Smooth muscle cell (in vitro differentiated cells): Measurements from ENCODE around the gene KIAA0232. TPM values are rescaled to one million over a fixed set of nuclear protein-coding genes. Genes with fewer than 3 reads are reported as not detected.

Experiments
- DNase-seq: peaks from one replicate; lab custom pipeline; 2025; ENCODE audit not compliant: unreplicated experiment; lab: John Stamatoyannopoulos, UW
- H2AFZ ChIP-seq: fragments of 200-600 bp; sonication (generic); 2 replicates; pipeline ENCODE4 v1.6.0; 2016; ENCODE audit warnings: antibody characterized with exemption, low read depth, mild to moderate bottlenecking
- H3F3A ChIP-seq: fragments of 200-600 bp; sonication (generic); 2 replicates; pipeline ENCODE4 v1.6.0; 2017; ENCODE audit warnings: antibody characterized with exemption, low read depth
- H3K27ac ChIP-seq: fragments of 200-600 bp; sonication (generic); 2 replicates; pipeline ENCODE4 v1.5.1; 2016; ENCODE audit warnings: low read depth, mild to moderate bottlenecking
- H3K27me3 ChIP-seq: fragments of 200-600 bp; sonication (generic); 2 replicates; pipeline ENCODE4 v1.6.1; 2016; ENCODE audit warnings: low read depth, mild to moderate bottlenecking
- H3K36me3 ChIP-seq: fragments of 200-600 bp; sonication (generic); 2 replicates; pipeline ENCODE4 v1.5.1; 2016; ENCODE audit warnings: low read depth
- H3K4me1 ChIP-seq: fragments of 200-600 bp; sonication (generic); 2 replicates; pipeline ENCODE4 v1.5.1; 2016; ENCODE audit warnings: low read depth
- H3K4me2 ChIP-seq: fragments of 200-600 bp; sonication (generic); 2 replicates; pipeline ENCODE4 v1.6.0; 2016; ENCODE audit warnings: mild to moderate bottlenecking
- H3K4me3 ChIP-seq: fragments of 200-600 bp; sonication (generic); 2 replicates; pipeline ENCODE4 v1.5.1; 2016; ENCODE audit warnings: mild to moderate bottlenecking
- H3K79me2 ChIP-seq: fragments of 200-600 bp; sonication (generic); 2 replicates; pipeline ENCODE4 v1.6.0; 2016; ENCODE audit warnings: low read depth, mild to moderate bottlenecking
- H3K9ac ChIP-seq: fragments of 200-600 bp; sonication (generic); 2 replicates; pipeline ENCODE4 v1.6.0; 2016; ENCODE audit warnings: low read depth
- H3K9me3 ChIP-seq: fragments of 200-600 bp; sonication (generic); replicated peaks from 2 replicates; pipeline ENCODE4 v1.5.1; 2016; ENCODE audit warnings: low read depth
- H4K20me1 ChIP-seq: fragments of 200-600 bp; sonication (generic); 2 replicates; pipeline ENCODE4 v1.6.0; 2016; ENCODE audit warnings: low read depth
- CTCF ChIP-seq: fragments of 200-600 bp; sonication (generic); IDR thresholded peaks from 2 replicates; pipeline ENCODE4 v1.5.1; 2017; ENCODE audit warnings: borderline replicate concordance, mild to moderate bottlenecking, antibody characterized with exemption; ENCODE audit not compliant: insufficient read depth, poor library complexity, severe bottlenecking
- WGBS: methylation state at CpG from one replicate; pipeline ENCODE4 v1.1.7; 2016; ENCODE audit warnings: low lambda C conversion rate; 5-methylcytosine and 5-hydroxymethylcytosine counted together
- polyA plus RNA-seq: library from polyadenylated mRNA; unstranded; fragments of >200 nt; fragmentation: Nextera tagmentation; extraction: Ambion mirVana; gene quantifications from 2 replicates; pipeline ENCODE4 v1.2.1, GENCODE V29; 2016
- total RNA-seq: library from RNA; depleted of rRNA; stranded (reverse); fragments of >200 nt; gene quantifications from 2 replicates; pipeline ENCODE4 v1.2.3, GENCODE V29; 2014

Gene KIAA0232
- total and polyA plus RNA-seq, 2 experiments from 2014 or later, result 8.4 to 16.6 TPM

DNA sequence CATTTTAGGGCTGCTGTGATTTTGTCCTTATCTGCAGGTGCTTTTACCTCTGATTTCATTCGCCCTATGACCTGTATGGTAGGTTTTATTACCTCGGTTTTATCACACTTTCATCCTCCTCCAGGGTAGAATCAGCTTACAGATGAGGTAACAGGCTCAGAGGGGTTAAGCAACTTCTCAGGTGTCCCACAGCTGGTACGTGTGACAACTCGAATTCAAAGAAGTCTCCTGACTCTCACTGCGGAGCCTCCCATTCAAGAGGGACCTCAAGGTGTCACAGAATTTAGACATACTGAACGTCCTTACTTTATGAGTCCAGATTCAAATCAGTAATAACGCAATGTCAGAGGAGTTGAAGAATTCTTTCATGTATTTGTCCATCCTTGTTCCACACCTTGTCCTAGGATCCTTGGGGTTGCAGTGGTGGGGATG, 12.5 kb upstream of the KIAA0232 start:
- H3K4me3 ChIP-seq, result no peak overlapping the region
- no peaks in the 10 kb centered on the region for H4K20me1 ChIP-seq
- no peak for DNase-seq
- WGBS, result 77% methylated on average over 7 of the region's 7 CpGs
- H3F3A ChIP-seq, result no peaks in the 10 kb centered on the region
- no peaks in the 10 kb centered on the region for H3K9me3 ChIP-seq
- H3K27me3 ChIP-seq, result no peaks in the 10 kb centered on the region
- H3K9ac ChIP-seq, result no peak overlapping the region
- H2AFZ ChIP-seq, result no peak overlapping the region
- no peaks in the 10 kb centered on the region for H3K4me1 ChIP-seq
- no peak overlapping the region for H3K4me2 ChIP-seq
- no peak overlapping the region for H3K27ac ChIP-seq
- H3K36me3 ChIP-seq, result no peaks in the 10 kb centered on the region
- no peaks in the 10 kb centered on the region for H3K79me2 ChIP-seq
- no peak for TF ChIP-seq CTCF

- 93% methylated on average over 7 of the region's 7 CpGs for WGBS
- no peak overlapping the region for H3K9ac ChIP-seq
- H4K20me1 ChIP-seq, result no peaks in the 10 kb centered on the region
- no peak overlapping the region for H3K4me3 ChIP-seq
- no peaks in the 10 kb centered on the region for H3F3A ChIP-seq
- H3K27me3 ChIP-seq, result no peaks in the 10 kb centered on the region
- H2AFZ ChIP-seq, result no peak overlapping the region
- H3K79me2 ChIP-seq, result no peaks in the 10 kb centered on the region
- no peak overlapping the region for H3K4me2 ChIP-seq
- DNase-seq, result no peak
- no peak for TF ChIP-seq CTCF
- no peaks in the 10 kb centered on the region for H3K36me3 ChIP-seq
- H3K9me3 ChIP-seq, result no peaks in the 10 kb centered on the region
- no peak overlapping the region for H3K27ac ChIP-seq
- no peaks in the 10 kb centered on the region for H3K4me1 ChIP-seq
Observed at GRCh38 chr4:6770581-6771228, 11.8 kb upstream of the KIAA0232 start.

- Histone ChIP-seq H3K27ac (no peak overlapping the region), H3K9me3 (no peaks in the 10 kb centered on the region), H3K4me3 (no peak overlapping the region), H4K20me1 (no peaks in the 10 kb centered on the region), H2AFZ (no peak overlapping the region), H3K4me1 (no peaks in the 10 kb centered on the region), H3K36me3 (no peaks in the 10 kb centered on the region), H3K79me2 (no peaks in the 10 kb centered on the region), H3K27me3 (peaks cover 1% of the 10 kb centered on the region), H3K4me2 (no peak overlapping the region), H3K9ac (no peak overlapping the region), H3F3A (no peaks in the 10 kb centered on the region)
- TF ChIP-seq CTCF, result no peak
- no peak for DNase-seq
- whole genome bisulfite sequencing, result 88% methylated on average over 8 of the region's 8 CpGs
Observed at GRCh38 chr4:6771229-6771671, 11.3 kb upstream of the KIAA0232 start.
